RWPE2 (cell line): Measurements from ENCODE around the gene TMEM221.

ENCODE experiments used
- ATAC-seq: fragments of 200-7000 bp; cut with Tn5 transposase; 3 replicates; pipeline ENCODE4 v1.9.1; 2021; ENCODE audit warnings: low read depth
- DNase-seq: peaks from one replicate; pipeline ENCODE4 v3.0.0-alpha.2; 2020; ENCODE audit warnings: low spot score
- H3K27ac ChIP-seq: fragments of 450-650 bp; 2 replicates; pipeline ENCODE4 v1.5.1; 2017; ENCODE audit warnings: mild to moderate bottlenecking; ENCODE audit not compliant: poor library complexity, severe bottlenecking
- H3K27me3 ChIP-seq: fragments of 250-450 bp; sonication (Bioruptor Pico); 2 replicates; pipeline ENCODE4 v1.5.1; 2021; ENCODE audit warnings: mild to moderate bottlenecking, moderate library complexity; ENCODE audit not compliant: insufficient read depth, poor library complexity, severe bottlenecking
- H3K36me3 ChIP-seq: fragments of 250-450 bp; sonication (Bioruptor Pico); 2 replicates; pipeline ENCODE4 v1.5.1; 2020; ENCODE audit warnings: low read depth, mild to moderate bottlenecking, moderate library complexity
- H3K4me1 ChIP-seq: fragments of 250-450 bp; sonication (Bioruptor Pico); 2 replicates; pipeline ENCODE4 v1.5.1; 2021; ENCODE audit warnings: mild to moderate bottlenecking, moderate library complexity; ENCODE audit not compliant: insufficient read depth, poor library complexity, severe bottlenecking
- H3K4me3 ChIP-seq: fragments of 250-450 bp; sonication (Bioruptor Pico); 2 replicates; pipeline ENCODE4 v1.5.1; 2021; ENCODE audit warnings: mild to moderate bottlenecking, moderate library complexity; ENCODE audit not compliant: severe bottlenecking
- H3K9me3 ChIP-seq: fragments of 250-450 bp; sonication (Bioruptor Pico); 2 replicates; pipeline ENCODE4 v1.5.1; 2021; ENCODE audit warnings: mild to moderate bottlenecking, moderate library complexity; ENCODE audit not compliant: severe bottlenecking
- CTCF ChIP-seq: fragments of 450-650 bp; IDR thresholded peaks from one replicate; pipeline ENCODE4 v1.5.1; 2017; ENCODE audit warnings: mild to moderate bottlenecking, moderate library complexity; ENCODE audit not compliant: poor library complexity, severe bottlenecking

The TMEM221 gene

DNA sequence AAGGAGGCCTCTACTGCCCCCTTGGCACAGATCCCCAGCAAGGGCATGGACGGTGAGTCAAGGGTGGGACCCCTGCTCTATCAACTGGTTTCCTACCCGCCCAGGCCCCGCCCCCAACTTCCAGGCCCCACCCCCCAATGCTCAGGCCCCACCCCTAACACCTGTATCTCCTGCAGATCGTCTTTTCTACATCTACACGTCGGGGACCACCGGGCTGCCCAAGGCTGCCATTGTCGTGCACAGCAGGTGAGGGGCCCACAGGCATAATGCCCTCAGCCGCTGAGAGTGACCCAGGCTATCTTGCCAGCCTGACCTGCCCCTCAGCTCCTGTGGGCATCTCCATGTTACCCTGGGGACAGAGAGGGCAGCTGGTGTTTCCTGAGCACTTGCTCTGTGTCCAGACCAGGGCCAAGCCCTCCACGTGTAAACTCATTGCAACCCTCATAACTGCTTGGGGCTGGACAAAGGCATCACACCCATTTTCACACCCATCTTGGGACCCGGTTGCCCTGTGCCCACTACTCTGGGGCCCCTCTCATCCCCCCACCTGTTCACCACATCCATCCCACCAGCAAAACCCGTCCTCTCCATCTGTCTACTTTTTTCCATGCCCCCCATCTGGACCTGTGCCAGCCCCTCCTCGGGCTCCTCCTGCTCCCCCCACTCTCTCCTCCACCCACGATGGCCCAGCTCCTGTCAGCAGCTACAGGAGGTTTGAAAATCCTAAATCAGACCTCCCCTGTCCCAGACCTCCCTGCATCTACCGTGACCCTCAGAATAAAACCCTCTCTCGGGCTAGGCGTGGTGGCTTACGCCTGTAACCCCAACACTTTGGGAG lies 39.0 kb upstream of the TMEM221 start:
- H3K4me1 ChIP-seq = no peaks in the 10 kb centered on the region

GRCh38 chr19:17486545-17487240 lies 38.2 kb upstream of the TMEM221 start:
- no peaks in the 10 kb centered on the region for H3K36me3 ChIP-seq
- no peaks in the 10 kb centered on the region for H3K27me3 ChIP-seq
- no peak for ATAC-seq
- H3K4me1 ChIP-seq = no peaks in the 10 kb centered on the region
- H3K4me3 ChIP-seq = no peak overlapping the region
- H3K9me3 ChIP-seq = no peaks in the 10 kb centered on the region
- TF ChIP-seq CTCF = no peak
- no peak overlapping the region for H3K27ac ChIP-seq
- DNase-seq = no peak

More for the DNA sequence above, 39.0 kb upstream of the TMEM221 start:
- ATAC-seq (no peak), DNase-seq (no peak)
- Histone ChIP-seq H3K9me3 (no peaks in the 10 kb centered on the region), H3K36me3 (no peaks in the 10 kb centered on the region), H3K4me3 (no peak overlapping the region), H3K27ac (no peak overlapping the region), H3K27me3 (no peaks in the 10 kb centered on the region)
- no peak for TF ChIP-seq CTCF

- peak; percentile 54; the same call in 2 of the 3 replicates for ATAC-seq
- H3K4me1 ChIP-seq = no peaks in the 10 kb centered on the region
- DNase-seq = no peak
- no peak overlapping the region for H3K27ac ChIP-seq
- no peak for TF ChIP-seq CTCF
- no peaks in the 10 kb centered on the region for H3K36me3 ChIP-seq
- H3K27me3 ChIP-seq = no peaks in the 10 kb centered on the region
- H3K9me3 ChIP-seq = no peaks in the 10 kb centered on the region
- no peak overlapping the region for H3K4me3 ChIP-seq
Observed at GRCh38 chr19:17484520-17485185, 36.2 kb upstream of the TMEM221 start.

- TF ChIP-seq CTCF = no peak
- ATAC-seq (no peak), DNase-seq (no peak)
- Histone ChIP-seq H3K4me3 (no peak overlapping the region), H3K36me3 (no peaks in the 10 kb centered on the region), H3K27me3 (no peaks in the 10 kb centered on the region), H3K9me3 (no peaks in the 10 kb centered on the region), H3K4me1 (no peaks in the 10 kb centered on the region), H3K27ac (no peak overlapping the region)
Observed at GRCh38 chr19:17483605-17484002, 35.1 kb upstream of the TMEM221 start.
